Tibial nerve (tissue), 4 donors: ENCODE results near the gene ATP1B1.

Experiments
- CTCF ChIP-seq, 5 experiments: fragments of 200-600 bp in 3 of 5; fragments of 450-650 bp in 2 of 5; sonication (generic) in 3 of 5; IDR thresholded peaks; one replicate each; pipeline ENCODE4 v1.5.1; 2016 to 2019; ENCODE audit warnings: antibody characterized with exemption in 5 of 5, mild to moderate bottlenecking in 3 of 5, moderate library complexity in 2 of 5
- EP300 ChIP-seq, 2 donors: sonication (generic); formaldehyde crosslinking; IDR thresholded peaks; one replicate each; pipeline ENCODE4 v1.6.1; 2017; ENCODE audit warnings: antibody characterized with exemption in 2 of 2, mild to moderate bottlenecking in 1 of 2
- POLR2A ChIP-seq, 2 donors: fragments of 450-650 bp; IDR thresholded peaks; one replicate each; pipeline ENCODE4 v1.6.1; 2017; ENCODE audit warnings: antibody characterized with exemption in 2 of 2, mild to moderate bottlenecking in 2 of 2, moderate library complexity in 2 of 2

GRCh38 chr1:169091480-169091941 is 15.0 kb upstream of the ATP1B1 start:
- TF ChIP-seq CTCF (IDR thresholded peaks at IDR 0.05) (no peak), POLR2A (IDR thresholded peaks at IDR 0.05) (no peak), EP300 (IDR thresholded peaks at IDR 0.05) (no peak)
